Lung (tissue), 13 donors: ENCODE results near the gene ZEB1. TPM values are rescaled to one million over a fixed set of nuclear protein-coding genes. Genes with fewer than 3 reads are reported as not detected.

ENCODE experiments used
- ATAC-seq: fragments of 200-7000 bp; cut with Tn5 transposase; one replicate; pipeline ENCODE4 v1.9.1; 2020; ENCODE audit warnings: moderate number of reproducible peaks; ENCODE audit not compliant: insufficient read depth, low FRiP score
- DNase-seq, 3 donors: peaks; one replicate each; pipeline ENCODE4 v3.0.0-alpha.2; 2013 to 2017
- H3K27ac ChIP-seq, 2 donors: one replicate each; pipeline ENCODE4 v1.5.1; 2013; ENCODE audit warnings: mild to moderate bottlenecking in 2 of 2, moderate library complexity in 2 of 2, control low read depth in 1 of 2, inconsistent platforms in 1 of 2, low read depth in 1 of 2, low read length in 1 of 2
- H3K27me3 ChIP-seq, 3 donors: one replicate each; pipeline ENCODE4 v1.5.1; 2013; ENCODE audit warnings: low read length in 2 of 3; ENCODE audit not compliant: control insufficient read depth in 3 of 3, insufficient read depth in 3 of 3
- H3K36me3 ChIP-seq, 4 donors: one replicate each; pipeline ENCODE4 v1.5.1; 2013; ENCODE audit warnings: low read length in 4 of 4, mild to moderate bottlenecking in 1 of 4, moderate library complexity in 1 of 4; ENCODE audit not compliant: control insufficient read depth in 4 of 4, insufficient read depth in 4 of 4
- H3K4me1 ChIP-seq, 5 donors: one replicate each; pipeline ENCODE4 v1.5.1; 2013; ENCODE audit warnings: low read length in 5 of 5, mild to moderate bottlenecking in 2 of 5, moderate library complexity in 1 of 5; ENCODE audit not compliant: control insufficient read depth in 5 of 5, insufficient read depth in 5 of 5
- H3K4me3 ChIP-seq: one replicate; pipeline ENCODE4 v1.5.1; 2013; ENCODE audit warnings: mild to moderate bottlenecking, control low read depth, moderate library complexity
- H3K9ac ChIP-seq, 2 donors: one replicate each; pipeline ENCODE4 v1.5.1; 2013; ENCODE audit warnings: low read length in 2 of 2, control low read depth in 1 of 2; ENCODE audit not compliant: insufficient read depth in 1 of 2
- H3K9me3 ChIP-seq, 4 donors: one replicate each; pipeline ENCODE4 v1.5.1; 2013; ENCODE audit warnings: low read length in 3 of 4, mild to moderate bottlenecking in 1 of 4, moderate library complexity in 1 of 4; ENCODE audit not compliant: control insufficient read depth in 4 of 4, insufficient read depth in 3 of 4
- CTCF ChIP-seq: IDR thresholded peaks from 2 replicates; pipeline ENCODE4 v1.5.1; 2012; ENCODE audit warnings: mild to moderate bottlenecking; ENCODE audit errors: control extremely low read depth, extremely low read depth
- WGBS, 2 donors: extraction: QIAGEN DNeasy Blood & Tissue Kit; methylation state at CpG; one replicate each; pipeline ENCODE4 v1.1.7; 2013; 5-methylcytosine and 5-hydroxymethylcytosine counted together
- polyA plus RNA-seq, 2 donors: library from polyadenylated mRNA; stranded (reverse); fragments of 200-250 nt; gene quantifications; one replicate each; pipeline ENCODE4 v1.2.1, GENCODE V29; 2013
- small RNA-seq: library from RNA; depleted of rRNA; stranded (forward); fragments of <200 nt; gene quantifications from one replicate; pipeline ENCODE3, GENCODE V24; 2014; ENCODE audit warnings: low replicate concordance
- total RNA-seq, 2 donors: library from RNA; depleted of rRNA in 1 of 2; stranded (reverse); fragments of >200 nt in 1 of 2; gene quantifications; one replicate each; pipeline ENCODE4 v1.2.1, GENCODE V29; 2014 to 2021
- donor health status: control.
- donor health status: control.
- donor health status: Bipolar disorder and iron deficiency.
- donor health status: healthy.
- donor health status: DM: yes; HTN: yes; CAD: no.

Gene ZEB1
- total and polyA plus RNA-seq, 4 donors = 8.4 to 86.9 (median 19.5) TPM

DNA sequence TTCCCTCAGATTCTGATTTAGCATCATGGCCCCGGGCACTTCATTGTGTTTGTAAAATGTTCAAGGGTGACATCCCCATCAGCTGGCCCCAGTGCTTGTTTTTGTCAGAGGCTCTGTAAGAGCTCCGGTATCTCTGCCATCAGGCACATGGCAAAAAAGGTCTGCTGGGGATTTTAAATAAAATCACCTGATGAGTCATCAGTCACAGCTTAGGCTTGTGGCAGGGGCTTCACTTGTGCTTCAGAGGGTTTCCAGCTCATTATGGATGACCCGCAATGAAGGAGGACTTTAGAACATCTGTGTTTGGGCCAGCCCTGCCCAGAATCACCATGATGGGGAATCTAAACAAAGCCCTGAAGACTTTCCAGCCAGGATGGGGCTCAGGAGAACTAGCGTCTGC, 259.9 kb downstream of the ZEB1 start:
- no peak overlapping the region for H3K27ac ChIP-seq
- DNase-seq (no peak), ATAC-seq (no peak)
- peaks cover 0 to 17% (median 10%) of the 10 kb centered on the region in 5 donors for H3K4me1 ChIP-seq
- no peak overlapping the region for H3K4me3 ChIP-seq
- no peak for TF ChIP-seq CTCF
- H3K27me3 ChIP-seq = no peaks in the 10 kb centered on the region
- no peaks in the 10 kb centered on the region for H3K36me3 ChIP-seq
- H3K9me3 ChIP-seq = peaks cover 0 to 2% (median under 1%) of the 10 kb centered on the region in 4 donors
- 92 to 95% methylated on average over 4 of the region's 4 CpGs for WGBS, 2 donors
- no peak overlapping the region for H3K9ac ChIP-seq

Small RNA genes lying within 50 kb of the gene (small RNA-seq; reads per million reads assigned to genes)
- gene SPTLC1P1 = not detected
